Dermis microvascular lymphatic vessel endothelial cell (primary cell): ENCODE data around the gene CFAP210. TPM values are rescaled to one million over a fixed set of nuclear protein-coding genes. Genes with fewer than 3 reads are reported as not detected.
A peak's percentile ranks its signal among the peaks of the same experiment; 100 is the strongest.
"Not testable (repeated sequence)": the region's sequence is repeated elsewhere in the genome, so short reads cannot be mapped to it uniquely, and the experiment has no call there.

Source experiments
- DNase-seq, 2 donors: peaks; one replicate each; pipeline versions ENCODE4 v3.0.0 to v3.0.0-alpha.2; 2010; ENCODE audit warnings: low read depth in 2 of 2
- total RNA-seq: library from RNA; depleted of rRNA; stranded (reverse); fragments of >200 nt; gene quantifications from 2 replicates; pipeline ENCODE4 v1.2.1, GENCODE V29; 2014

The CFAP210 gene
- total RNA-seq, 1 donor from 2014 or later = not detected

DNA sequence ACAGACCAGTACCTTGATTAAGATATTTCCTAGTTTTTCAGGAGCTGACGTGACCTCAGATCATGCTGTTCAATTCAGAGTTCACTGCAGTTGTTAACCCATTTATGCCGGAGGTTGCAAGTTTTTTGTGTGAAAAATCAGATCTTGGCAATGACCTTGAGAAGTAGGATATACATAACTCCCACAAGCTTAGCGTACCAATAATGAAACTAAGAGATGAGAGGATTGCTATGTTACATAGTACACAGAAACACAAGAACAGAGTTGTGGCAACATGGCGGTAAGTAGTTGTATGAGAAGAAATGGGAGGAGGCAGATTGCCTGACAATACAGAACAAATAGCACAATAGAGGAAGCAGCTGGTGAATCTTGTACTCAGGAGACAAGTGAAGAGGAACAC is 71.0 kb downstream of the CFAP210 start:
- DNase-seq = no peak

DNA sequence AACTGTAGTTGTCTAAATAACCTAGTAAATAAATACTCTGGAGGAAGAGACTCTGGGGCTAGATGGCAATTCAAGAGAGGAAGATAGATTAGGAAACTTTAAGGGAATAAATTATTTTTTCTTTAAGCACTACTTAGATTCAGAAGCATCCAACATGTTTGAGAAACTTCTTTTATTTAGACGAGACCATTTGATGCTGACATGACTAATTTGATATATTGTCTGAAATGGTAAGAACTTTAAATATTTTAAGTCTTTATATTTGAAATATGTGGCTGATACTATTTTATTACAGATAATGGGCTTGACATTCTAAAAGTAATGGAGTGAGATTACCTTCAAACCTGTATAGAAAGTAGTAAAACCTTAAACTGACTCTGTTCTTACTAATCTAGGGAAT is 73.7 kb downstream of the CFAP210 start:
- DNase-seq = no peak

DNA sequence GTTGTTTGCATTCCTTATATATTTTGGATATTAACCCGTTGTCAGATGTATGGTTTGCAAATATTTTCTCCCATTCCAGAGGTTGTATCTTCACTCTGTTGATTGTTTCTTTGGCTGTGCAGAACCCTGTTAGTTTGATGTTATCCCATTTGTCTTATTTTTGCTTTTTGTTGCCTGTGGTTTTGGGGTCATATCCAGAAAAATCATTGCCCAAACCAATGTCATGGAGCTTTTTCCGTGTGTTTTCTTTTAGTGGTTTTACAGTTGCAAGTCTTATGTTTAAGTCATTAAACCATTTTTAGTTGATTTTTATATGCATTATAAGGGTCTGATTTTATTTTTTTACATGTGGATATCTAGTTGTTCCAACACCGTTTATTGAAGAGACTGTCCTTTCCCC is 74.3 kb downstream of the CFAP210 start:
- no peak for DNase-seq

DNA sequence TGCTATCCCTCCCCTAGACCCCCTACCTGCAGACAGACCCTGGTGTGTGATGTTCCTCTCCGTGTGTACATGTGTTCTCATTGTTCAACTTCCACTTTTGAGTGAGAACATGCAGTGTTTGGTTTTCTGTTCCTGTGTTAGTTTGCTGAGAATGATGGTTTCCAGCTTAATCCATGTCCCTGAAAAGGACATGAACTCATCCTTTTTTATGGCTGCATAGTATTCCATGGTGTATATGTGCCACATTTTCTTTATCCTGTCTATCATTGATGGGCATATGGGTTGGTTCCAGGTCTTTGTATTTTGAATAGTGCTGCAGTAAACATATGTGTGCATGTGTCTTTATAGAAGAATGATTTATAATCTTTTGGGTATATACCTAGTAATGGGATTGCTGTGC is 78.2 kb downstream of the CFAP210 start:
- not testable (repeated sequence) for DNase-seq

DNA sequence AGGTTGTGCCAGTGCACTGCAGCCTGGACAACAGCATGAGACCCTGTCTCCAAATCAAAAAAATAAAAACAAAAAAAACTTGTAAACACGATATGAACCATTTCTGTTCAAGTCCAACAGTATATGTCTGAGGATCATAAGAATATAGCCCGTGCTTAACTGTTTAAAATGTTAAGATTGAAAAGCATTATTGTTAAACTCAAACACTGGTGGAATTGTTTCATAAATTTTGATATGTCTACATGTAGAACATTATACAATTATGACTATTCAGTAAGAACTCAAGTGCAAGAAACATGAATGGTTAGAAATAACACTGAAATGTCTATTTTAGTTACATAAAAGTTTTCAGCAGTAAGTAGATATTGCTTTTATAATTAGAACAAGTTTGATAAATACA is 80.3 kb downstream of the CFAP210 start:
- DNase-seq = no peak

DNA sequence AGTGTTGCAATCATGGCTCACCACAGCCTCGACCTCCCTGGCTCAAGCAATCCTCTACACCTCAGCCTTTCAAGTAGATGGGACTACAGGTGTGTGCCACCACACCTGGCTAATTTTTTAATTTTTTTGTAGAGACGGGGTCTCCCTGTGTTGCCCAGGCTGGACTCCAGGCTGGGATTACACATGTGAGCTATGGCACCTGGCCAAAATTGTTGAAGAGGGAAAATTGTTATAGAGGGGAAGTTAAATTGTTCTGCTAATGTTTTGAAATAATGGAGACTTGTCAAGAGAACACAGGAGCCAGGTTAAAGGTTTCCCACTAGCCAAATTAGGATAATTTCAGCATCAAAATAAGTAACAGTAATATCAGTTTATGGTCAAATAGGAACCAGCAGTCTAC is 84.9 kb downstream of the CFAP210 start:
- DNase-seq = peak; percentile 26 to 31

DNA sequence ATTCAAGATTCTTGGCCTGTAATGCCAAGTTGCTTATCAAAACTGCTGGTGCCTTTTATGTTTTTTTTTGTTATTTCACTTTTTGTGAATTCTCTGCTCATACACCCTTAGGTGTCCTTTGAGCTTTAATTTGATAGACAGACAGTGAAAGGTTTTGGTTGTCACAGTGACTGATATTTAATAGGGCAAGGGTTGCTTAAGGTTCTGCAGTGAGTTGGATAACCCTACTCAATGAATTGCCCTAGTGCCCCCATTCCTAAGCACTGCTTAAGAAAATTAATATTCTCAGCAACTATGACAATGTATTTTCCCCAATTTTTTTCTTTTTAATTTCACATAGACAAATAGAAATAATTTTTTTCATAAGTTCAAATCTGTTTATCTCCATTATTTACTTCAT is 94.6 kb downstream of the CFAP210 start:
- DNase-seq = no peak

DNA sequence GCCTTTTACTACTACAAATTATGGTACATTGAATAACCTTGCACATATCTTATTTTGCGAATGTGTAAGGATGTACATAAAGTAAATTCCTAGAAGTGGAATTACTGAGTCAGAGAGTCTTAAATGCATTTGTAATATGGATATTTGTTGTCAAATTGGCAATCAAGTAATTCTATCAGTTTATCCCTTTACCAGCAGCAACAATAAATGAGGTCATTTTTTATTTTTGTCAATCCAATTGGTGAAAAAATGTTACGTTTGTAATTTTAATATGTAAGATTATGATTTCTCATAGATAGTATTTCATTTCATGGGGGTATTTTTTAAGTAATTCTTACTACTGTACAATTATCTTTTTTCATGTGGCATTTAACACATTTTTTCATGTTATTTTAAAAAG is 95.2 kb downstream of the CFAP210 start:
- DNase-seq = no peak

DNA sequence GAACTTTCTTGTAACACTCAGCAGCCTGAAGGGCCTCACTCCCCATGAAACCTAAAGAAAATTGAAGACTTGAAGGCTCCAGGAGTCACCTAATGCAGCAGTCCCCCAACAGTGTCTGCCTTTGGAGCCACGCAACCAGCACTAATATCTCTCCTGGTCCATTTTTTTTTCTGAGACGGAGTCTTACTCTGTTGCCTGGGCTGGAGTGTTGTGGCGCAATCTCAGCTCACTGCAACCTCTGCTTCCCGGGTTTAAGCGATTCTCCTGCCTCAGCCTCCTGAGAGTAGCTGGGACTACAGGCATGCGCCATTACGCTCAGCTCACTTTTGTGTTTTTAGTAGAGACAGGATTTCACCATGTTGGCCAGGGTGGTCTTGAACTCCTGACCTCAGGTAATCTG is 97.7 kb downstream of the CFAP210 start:
- not testable (repeated sequence) for DNase-seq

Other genes with a start within 250 kb of the CFAP210 start
- gene BBS5, start 214.9 kb downstream of the CFAP210 start, total RNA-seq = 1.4 and 1.6 TPM in 2 replicates
- under 0.01 and 0.13 TPM in 2 replicates for gene KLHL41, start 184.7 kb downstream of the CFAP210 start, total RNA-seq
- 13.0 and 14.0 TPM in 2 replicates for gene FASTKD1, start 120.5 kb downstream of the CFAP210 start, total RNA-seq
- gene PPIG, start 110.1 kb downstream of the CFAP210 start, total RNA-seq = 14.6 and 16.3 TPM in 2 replicates
- 1.7 and 2.5 TPM in 2 replicates for gene PHOSPHO2, start 64 bp upstream of the CFAP210 start, total RNA-seq
- gene KLHL23, start 39.4 kb upstream of the CFAP210 start, total RNA-seq = 19.1 and 25.9 TPM in 2 replicates
- 49.9 and 72.3 TPM in 2 replicates for gene SSB, start 104.5 kb upstream of the CFAP210 start, total RNA-seq
- 30.0 and 30.4 TPM in 2 replicates for gene METTL5, start 130.5 kb upstream of the CFAP210 start, total RNA-seq
- 43.5 and 47.4 TPM in 2 replicates for gene UBR3, start 133.0 kb upstream of the CFAP210 start, total RNA-seq